K562 (cell line): ENCODE data around the gene DPP9. TPM values are rescaled to one million over a fixed set of nuclear protein-coding genes. Genes with fewer than 3 reads are reported as not detected.

ENCODE experiments used
- ARHGAP35 ChIP-seq: fragments of 450-650 bp; IDR thresholded peaks from 2 replicates; pipeline ENCODE4 v1.6.1; 2018; ENCODE audit not compliant: partially characterized antibody
- ARID3A ChIP-seq: IDR thresholded peaks from 2 replicates; pipeline ENCODE4 v1.6.1; 2012; ENCODE audit warnings: low read depth, low read length, improper control_type of control experiment, borderline replicate concordance
- ARNT ChIP-seq, 2 experiments: fragments of 450-650 bp; IDR thresholded peaks; 2 replicates each; pipeline ENCODE4 v1.6.1; 2016; ENCODE audit warnings: mild to moderate bottlenecking in 1 of 2
- CBX5 ChIP-seq: IDR thresholded peaks from 2 replicates; pipeline ENCODE4 v1.6.1; 2014; ENCODE audit warnings: low read depth, borderline replicate concordance
- CEBPG ChIP-seq, 3 experiments: fragments of 200-800 bp in 1 of 3; sonication (Bioruptor generic) in 1 of 3; sonication (generic) in 1 of 3; formaldehyde crosslinking in 1 of 3; IDR thresholded peaks in 2 of 3; conservative IDR thresholded peaks in 1 of 3; 2 replicates each; pipeline versions ENCODE4 v1.6.1 to v1.8.0; 2016 to 2022; ENCODE audit warnings: missing compliant biosample characterization in 2 of 3, missing genetic modification characterization in 2 of 3, mild to moderate bottlenecking in 1 of 3, missing genetic modification reagents in 1 of 3
- E2F4 ChIP-seq: sonication (generic); formaldehyde crosslinking; IDR thresholded peaks from 2 replicates; pipeline ENCODE4 v1.8.0; 2022; ENCODE audit warnings: mild to moderate bottlenecking, low read depth, missing genetic modification reagents
- HMG20B ChIP-seq: fragments of 250-450 bp; sonication (Bioruptor Pico); IDR thresholded peaks from 2 replicates; pipeline ENCODE4 v1.5.0; 2021; ENCODE audit warnings: mild to moderate bottlenecking
- HMGN3 ChIP-seq: IDR thresholded peaks from 2 replicates; pipeline ENCODE4 v1.6.1; 2011; ENCODE audit warnings: borderline replicate concordance, low read depth, mild to moderate bottlenecking, mixed read lengths, low read length; ENCODE audit not compliant: insufficient read length; ENCODE audit errors: extremely low read depth
- HOXB6 ChIP-seq: fragments of 250-450 bp; sonication (Bioruptor Pico); IDR thresholded peaks from 2 replicates; pipeline ENCODE4 v1.5.1; 2022; ENCODE audit warnings: mild to moderate bottlenecking, borderline replicate concordance
- IRF9 ChIP-seq: fragments of 450-650 bp; IDR thresholded peaks from 2 replicates; pipeline ENCODE4 v1.6.1; 2016; ENCODE audit warnings: missing biosample characterization, missing genetic modification characterization
- MAFF ChIP-seq: IDR thresholded peaks from 2 replicates; pipeline ENCODE4 v1.6.1; 2012; ENCODE audit warnings: low read length, improper control_type of control experiment
- NFE2 ChIP-seq: IDR thresholded peaks from 2 replicates; pipeline ENCODE4 v1.6.1; 2014; ENCODE audit warnings: antibody characterized with exemption, low read depth
- POU5F1 ChIP-seq: fragments of 150-350 bp; IDR thresholded peaks from 2 replicates; pipeline ENCODE4 v1.6.1; 2014; ENCODE audit warnings: borderline replicate concordance, low read length, low read depth, mild to moderate bottlenecking; ENCODE audit not compliant: partially characterized antibody
- TCF3 ChIP-seq: sonication (generic); formaldehyde crosslinking; IDR thresholded peaks from 2 replicates; pipeline ENCODE4 v1.4.0; 2020; ENCODE audit warnings: mild to moderate bottlenecking, missing genetic modification reagents
- U2AF2 ChIP-seq: fragments of 200-400 bp; formaldehyde crosslinking; optimal IDR thresholded peaks from 2 replicates; pipeline ENCODE3; 2017; ENCODE audit warnings: low read depth, mild to moderate bottlenecking, low read length
- polyA plus RNA-seq, 8 experiments: library from polyadenylated mRNA; depleted of rRNA in 4 of 8; stranded (reverse) in 5 of 8; unstranded in 3 of 8; fragments of >200 nt; fragmentation: Nextera tagmentation in 2 of 8; fragmentation: Illumina TruSeq in 1 of 8; extraction: Ambion mirVana in 2 of 8; extraction: Trizol in 1 of 8; gene quantifications; 2 replicates each; pipeline versions ENCODE4 v1.2.1 to v1.2.3, GENCODE V29; 2011 to 2014; ENCODE audit warnings: inconsistent platforms in 1 of 8, missing spikeins in 1 of 8
- total RNA-seq, 7 experiments: library from RNA; depleted of rRNA in 6 of 7; stranded (reverse); fragments of >200 nt in 6 of 7; fragmentation: Illumina TruSeq in 2 of 7; extraction: Trizol in 2 of 7; gene quantifications; 2 replicates each; pipeline versions ENCODE4 v1.2.1 to v1.2.3, GENCODE V29; 2011 to 2021; ENCODE audit warnings: low replicate concordance in 1 of 7
- TF ChIP-seq, protein P1 (sequence below): conservative IDR thresholded peaks from 2 replicates; pipeline ENCODE4 v1.6.1; 2011; ENCODE audit warnings: low read depth, mild to moderate bottlenecking, low read length; ENCODE audit not compliant: control insufficient read depth
- TF ChIP-seq, protein P2 (sequence below): sonication (generic); formaldehyde crosslinking; IDR thresholded peaks from 2 replicates; pipeline ENCODE4 v1.8.0; 2023; ENCODE audit warnings: mild to moderate bottlenecking, missing genetic modification reagents

The DPP9 gene
- total and polyA plus RNA-seq, 9 of the 15 experiments (the other 6 are each of a cell fraction or from before 2014, with no cell fraction given), result 0.90 to 66.7 (median 24.5) TPM

DNA sequence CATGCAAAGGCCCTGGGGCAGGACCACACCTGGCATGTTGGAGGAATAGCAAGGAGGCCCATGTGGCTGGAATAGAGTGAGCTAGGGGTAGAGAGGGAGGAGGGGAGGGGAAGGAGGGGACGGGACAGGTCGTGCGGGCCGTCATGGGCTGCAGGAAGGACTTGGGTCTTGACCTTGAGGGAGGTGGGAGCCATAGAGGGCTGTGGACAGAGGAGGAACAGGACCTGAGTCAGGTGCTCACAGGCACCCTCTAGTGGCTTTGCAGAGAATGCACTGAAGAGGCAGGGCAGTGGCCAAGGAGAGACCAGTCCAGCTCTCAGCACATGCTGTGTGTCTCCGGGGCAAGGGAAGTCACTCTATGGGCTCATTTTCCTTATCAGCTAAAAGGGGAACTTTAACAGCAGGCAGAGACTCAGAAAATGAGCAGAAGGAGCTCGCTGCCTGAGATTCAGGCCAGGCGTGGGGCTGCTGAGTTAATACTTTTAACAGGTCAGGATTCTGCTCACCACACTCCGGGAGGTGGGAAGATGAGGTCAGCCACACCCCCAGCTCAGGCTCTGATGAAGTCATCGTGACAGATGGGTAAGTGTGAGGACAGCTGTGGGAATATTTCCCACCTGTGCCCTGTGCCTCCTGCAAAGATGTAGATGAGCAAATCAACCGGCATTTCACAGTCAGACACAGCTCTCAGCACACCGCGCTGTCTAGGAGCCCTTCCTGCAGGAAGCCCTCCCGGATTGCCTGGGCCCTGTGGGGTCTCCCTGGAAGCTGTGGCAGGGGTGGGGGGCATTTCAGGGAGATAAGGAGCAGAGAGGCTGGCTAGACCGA lies 90.3 kb downstream of the DPP9 start (continued):
- TF ChIP-seq ARID3A, result no peak
- TF ChIP-seq, protein P1, sequence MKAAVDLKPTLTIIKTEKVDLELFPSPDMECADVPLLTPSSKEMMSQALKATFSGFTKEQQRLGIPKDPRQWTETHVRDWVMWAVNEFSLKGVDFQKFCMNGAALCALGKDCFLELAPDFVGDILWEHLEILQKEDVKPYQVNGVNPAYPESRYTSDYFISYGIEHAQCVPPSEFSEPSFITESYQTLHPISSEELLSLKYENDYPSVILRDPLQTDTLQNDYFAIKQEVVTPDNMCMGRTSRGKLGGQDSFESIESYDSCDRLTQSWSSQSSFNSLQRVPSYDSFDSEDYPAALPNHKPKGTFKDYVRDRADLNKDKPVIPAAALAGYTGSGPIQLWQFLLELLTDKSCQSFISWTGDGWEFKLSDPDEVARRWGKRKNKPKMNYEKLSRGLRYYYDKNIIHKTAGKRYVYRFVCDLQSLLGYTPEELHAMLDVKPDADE, result peak; percentile 64; the same call in 1 of the 2 replicates
- TF ChIP-seq U2AF2, result no peak
- peak; percentile 52 to 82 for TF ChIP-seq ARNT (IDR thresholded peaks at IDR 0.05)
- TF ChIP-seq NFE2, result 0 out of 2 replicates have a peak, but pooled peaks have one; percentile 33
- TF ChIP-seq CBX5, result peak; percentile 28; the same call in 1 of the 2 replicates
- TF ChIP-seq HMGN3, result no peak
- TF ChIP-seq HMG20B, result no peak
- TF ChIP-seq HOXB6, result no peak
- peak; percentile 13; the same call in 1 of the 2 replicates for TF ChIP-seq TCF3 (CRISPR knock-in tag)
- TF ChIP-seq E2F4 (CRISPR knock-in tag), result no peak
- TF ChIP-seq ARHGAP35, result no peak
- TF ChIP-seq IRF9 (tag), result no peak
- TF ChIP-seq CEBPG (CRISPR knock-in tag; IDR thresholded peaks at IDR 0.05), result peak; percentile 23; the same call in 1 of the 2 replicates
- TF ChIP-seq CEBPG (tag; conservative IDR thresholded peaks at IDR 0.05 in 1 of 2, IDR thresholded peaks at IDR 0.05 in 1 of 2), result no peak
- TF ChIP-seq, protein P2, sequence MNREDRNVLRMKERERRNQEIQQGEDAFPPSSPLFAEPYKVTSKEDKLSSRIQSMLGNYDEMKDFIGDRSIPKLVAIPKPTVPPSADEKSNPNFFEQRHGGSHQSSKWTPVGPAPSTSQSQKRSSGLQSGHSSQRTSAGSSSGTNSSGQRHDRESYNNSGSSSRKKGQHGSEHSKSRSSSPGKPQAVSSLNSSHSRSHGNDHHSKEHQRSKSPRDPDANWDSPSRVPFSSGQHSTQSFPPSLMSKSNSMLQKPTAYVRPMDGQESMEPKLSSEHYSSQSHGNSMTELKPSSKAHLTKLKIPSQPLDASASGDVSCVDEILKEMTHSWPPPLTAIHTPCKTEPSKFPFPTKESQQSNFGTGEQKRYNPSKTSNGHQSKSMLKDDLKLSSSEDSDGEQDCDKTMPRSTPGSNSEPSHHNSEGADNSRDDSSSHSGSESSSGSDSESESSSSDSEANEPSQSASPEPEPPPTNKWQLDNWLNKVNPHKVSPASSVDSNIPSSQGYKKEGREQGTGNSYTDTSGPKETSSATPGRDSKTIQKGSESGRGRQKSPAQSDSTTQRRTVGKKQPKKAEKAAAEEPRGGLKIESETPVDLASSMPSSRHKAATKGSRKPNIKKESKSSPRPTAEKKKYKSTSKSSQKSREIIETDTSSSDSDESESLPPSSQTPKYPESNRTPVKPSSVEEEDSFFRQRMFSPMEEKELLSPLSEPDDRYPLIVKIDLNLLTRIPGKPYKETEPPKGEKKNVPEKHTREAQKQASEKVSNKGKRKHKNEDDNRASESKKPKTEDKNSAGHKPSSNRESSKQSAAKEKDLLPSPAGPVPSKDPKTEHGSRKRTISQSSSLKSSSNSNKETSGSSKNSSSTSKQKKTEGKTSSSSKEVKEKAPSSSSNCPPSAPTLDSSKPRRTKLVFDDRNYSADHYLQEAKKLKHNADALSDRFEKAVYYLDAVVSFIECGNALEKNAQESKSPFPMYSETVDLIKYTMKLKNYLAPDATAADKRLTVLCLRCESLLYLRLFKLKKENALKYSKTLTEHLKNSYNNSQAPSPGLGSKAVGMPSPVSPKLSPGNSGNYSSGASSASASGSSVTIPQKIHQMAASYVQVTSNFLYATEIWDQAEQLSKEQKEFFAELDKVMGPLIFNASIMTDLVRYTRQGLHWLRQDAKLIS, result no peak
- no peak for TF ChIP-seq POU5F1
- no peak for TF ChIP-seq MAFF
